Kidney glomerular epithelial cell (primary cell): ENCODE data around the gene AGFG2.

ENCODE experiments used
- DNase-seq: peaks from one replicate; lab custom pipeline; 2025; lab: John Stamatoyannopoulos, UW

The AGFG2 gene

DNA sequence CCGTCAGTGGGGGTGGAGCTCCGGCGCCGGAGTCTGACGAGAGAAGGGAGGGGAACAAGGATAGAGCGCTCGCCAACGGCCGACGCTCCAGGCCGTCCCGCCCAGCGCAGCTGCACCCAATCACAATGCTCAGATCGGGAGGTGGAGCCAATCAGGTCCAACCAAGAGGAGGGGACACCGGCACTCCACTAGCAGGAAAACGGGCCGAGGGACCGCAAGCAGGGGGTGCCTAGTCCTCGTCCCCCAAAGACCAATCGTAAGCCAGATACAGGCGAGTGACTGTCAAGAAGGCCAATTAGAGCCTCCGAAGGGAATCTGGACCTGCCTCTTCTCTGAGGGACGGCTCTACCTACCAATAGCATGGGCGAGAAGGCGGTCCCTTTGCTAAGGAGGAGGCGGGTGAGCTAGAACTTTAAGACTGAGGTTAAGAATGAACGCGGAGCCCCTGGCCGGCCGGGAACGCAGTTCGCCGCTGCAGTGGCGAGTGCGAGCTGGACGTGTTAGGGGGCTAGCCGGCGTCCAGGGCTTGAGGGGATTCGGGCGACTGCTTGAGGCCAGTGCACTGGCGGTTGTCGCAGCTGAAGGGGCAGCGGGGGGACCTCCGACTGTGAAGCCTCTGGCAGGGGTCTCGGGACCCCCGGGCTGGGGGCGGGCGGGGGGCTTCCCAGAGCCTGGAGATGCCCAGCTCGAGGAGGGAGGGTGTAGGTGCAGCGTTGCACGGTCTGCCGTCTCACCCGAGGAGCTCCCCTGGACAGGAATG is 47.4 kb downstream of the AGFG2 start, which contains the start of gene FBXO24:
TSS of gene FBXO24 (plus strand) at position 63 of the 760 bp plus-strand sequence. CDS start at position 361, 298 bp downstream.
- peak; percentile 100 for DNase-seq

DNA sequence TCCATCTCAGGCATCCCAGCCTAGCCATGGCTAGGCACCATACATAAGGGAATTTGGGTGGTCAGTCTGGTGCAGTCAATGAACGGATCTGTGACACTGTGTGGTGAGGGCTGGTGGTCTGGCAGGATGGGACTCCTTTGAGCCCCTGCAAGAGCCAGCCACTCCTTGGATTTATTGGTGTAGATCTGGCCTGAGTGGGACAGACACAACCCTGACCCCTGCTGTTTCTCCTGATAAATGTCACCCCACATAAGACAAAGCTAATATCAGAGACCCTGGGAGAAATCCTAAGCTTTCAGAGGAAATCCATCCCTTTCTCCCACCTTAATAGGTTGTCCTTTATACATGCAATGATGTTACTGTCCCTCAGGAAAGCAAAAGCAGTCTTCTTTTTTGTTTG is 49.4 kb downstream of the AGFG2 start:
- DNase-seq = no peak

- no peak for DNase-seq
These were observed 50.4 kb downstream of the AGFG2 start for GRCh38 chr7:100589341-100589947.

- no peak for DNase-seq
These were observed 51.2 kb downstream of the AGFG2 start for GRCh38 chr7:100590077-100590737.

GRCh38 chr7:100591596-100591995 is 52.6 kb downstream of the AGFG2 start:
- DNase-seq = no peak

GRCh38 chr7:100595188-100595587 is 56.2 kb downstream of the AGFG2 start:
- DNase-seq = no peak

DNA sequence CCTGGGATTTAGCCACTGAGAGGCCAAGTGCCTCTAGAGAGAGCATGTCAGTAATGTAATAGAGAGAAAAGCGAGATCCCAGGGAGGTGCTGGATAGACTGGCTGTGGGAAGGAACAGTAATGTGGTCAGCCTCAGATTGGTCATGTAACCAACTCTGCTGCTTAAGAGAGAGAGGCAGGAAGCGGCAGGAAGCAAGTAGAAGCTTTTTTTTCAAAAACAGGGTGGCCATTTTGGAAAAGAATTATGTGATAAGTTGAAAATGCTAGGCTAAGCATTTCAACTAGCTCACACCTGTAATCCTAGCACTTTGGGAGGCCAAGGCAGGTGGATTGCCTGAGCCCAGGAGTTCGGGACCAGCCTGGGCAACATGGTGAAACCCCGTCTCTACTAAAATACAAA is 59.4 kb downstream of the AGFG2 start:
- DNase-seq = no peak

DNA sequence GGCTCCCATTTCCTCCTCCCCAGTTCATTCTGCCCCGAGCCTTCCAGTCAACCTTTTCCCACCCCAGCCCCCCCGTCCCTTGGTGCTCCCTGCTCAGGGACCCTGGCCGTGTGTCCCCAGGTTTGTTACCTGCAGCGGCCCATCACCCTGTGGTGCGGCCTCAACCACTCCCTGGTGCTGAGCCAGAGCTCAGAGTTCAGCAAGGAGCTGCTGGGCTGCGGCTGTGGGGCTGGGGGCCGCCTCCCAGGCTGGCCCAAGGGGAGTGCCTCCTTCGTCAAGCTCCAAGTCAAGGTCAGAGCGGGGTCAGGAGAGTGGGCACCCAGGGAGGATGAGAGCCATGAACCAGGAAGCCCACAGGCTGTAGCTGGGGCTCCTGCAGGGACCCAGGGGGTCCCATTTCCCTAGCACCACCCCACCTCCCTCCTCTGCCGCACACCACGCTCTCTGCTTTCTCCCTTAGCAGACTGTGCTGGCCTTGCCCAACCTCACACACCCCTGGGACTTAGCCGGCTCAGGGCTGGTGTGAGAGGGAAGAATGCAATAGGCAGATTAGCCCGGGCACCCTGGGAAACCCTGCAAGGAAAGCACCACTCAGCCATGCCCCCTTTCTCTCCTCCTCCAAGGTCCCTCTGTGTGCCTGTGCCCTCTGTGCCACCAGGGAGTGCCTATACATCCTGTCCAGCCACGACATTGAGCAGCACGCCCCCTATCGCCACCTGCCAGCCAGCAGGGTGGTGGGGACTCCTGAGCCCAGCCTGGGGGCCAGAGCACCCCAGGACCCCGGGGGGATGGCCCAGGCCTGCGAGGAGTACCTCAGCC is 61.1 kb downstream of the AGFG2 start:
- DNase-seq = no peak

DNA sequence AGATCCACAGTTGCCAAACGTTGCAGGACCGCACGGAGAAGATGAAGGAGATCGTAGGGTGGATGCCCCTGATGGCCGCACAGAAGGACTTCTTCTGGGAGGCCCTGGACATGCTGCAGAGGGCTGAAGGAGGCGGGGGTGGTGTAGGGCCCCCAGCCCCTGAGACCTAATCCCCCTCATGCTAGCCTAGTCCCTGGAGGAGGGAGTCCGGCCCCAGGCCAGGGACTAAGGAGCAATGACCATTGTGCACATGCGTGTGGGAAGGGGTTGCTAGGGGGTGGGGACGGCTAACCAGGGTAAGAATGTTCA is 61.7 kb downstream of the AGFG2 start:
- DNase-seq = no peak

- no peak for DNase-seq
These were observed 64.1 kb downstream of the AGFG2 start for GRCh38 chr7:100602889-100603725.

DNA sequence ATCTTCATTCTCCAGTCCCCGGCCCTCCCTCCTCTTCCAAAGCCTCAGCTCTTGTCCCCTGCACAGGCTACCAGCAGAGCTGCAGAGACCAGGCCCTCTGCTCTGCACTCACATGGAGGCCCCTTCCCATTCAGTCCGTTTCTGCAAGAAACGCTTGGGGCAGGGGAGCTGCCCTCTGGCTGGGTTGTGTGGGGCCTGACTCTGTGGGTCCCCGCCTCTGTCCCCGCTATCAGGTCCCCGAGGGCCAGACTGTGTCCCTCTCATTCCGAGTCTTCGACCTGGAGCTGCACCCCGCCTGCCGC is 64.7 kb downstream of the AGFG2 start:
- no peak for DNase-seq

DNA sequence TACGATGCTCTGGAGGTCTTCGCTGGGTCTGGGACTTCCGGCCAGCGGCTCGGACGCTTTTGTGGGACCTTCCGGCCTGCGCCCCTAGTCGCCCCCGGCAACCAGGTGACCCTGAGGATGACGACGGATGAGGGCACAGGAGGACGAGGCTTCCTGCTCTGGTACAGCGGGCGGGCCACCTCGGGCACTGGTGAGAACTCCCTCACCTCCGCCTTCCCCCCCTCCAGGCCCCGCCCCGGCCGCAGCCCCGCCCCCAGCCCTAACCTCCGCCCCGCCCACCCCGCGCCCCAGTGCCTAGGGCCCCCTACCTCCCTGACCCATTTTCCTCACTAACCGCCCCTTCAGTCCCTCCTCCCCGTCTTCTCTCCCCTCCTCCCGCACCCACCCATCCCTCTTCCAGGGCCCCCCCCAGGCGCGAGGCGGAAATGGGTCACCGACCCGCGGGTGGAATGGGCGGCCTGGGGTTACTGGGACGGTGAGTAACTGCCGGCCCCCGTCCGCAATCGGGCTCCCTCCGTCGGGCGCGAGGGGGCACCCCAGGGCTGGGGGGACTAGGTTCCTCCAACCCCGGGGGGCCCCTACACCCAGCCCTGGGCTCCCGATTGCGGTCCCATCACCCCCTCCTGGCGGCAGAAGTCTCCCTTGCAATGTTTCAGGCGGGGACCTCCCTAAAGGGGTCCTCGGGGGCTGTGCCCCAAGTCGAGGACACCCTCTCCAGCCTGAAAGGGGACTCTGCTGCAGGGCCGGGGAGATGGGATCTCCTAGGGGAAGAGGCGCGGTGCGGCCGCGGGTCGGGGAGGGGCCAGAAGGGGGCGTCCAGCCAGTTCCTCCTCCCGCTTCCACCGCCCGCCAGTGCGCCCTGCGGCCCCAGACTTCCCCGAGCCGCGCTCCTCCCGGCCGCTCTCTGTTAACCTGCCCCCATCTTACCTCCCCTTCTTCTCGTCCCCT is 65.3 kb downstream of the AGFG2 start:
- no peak for DNase-seq

DNA sequence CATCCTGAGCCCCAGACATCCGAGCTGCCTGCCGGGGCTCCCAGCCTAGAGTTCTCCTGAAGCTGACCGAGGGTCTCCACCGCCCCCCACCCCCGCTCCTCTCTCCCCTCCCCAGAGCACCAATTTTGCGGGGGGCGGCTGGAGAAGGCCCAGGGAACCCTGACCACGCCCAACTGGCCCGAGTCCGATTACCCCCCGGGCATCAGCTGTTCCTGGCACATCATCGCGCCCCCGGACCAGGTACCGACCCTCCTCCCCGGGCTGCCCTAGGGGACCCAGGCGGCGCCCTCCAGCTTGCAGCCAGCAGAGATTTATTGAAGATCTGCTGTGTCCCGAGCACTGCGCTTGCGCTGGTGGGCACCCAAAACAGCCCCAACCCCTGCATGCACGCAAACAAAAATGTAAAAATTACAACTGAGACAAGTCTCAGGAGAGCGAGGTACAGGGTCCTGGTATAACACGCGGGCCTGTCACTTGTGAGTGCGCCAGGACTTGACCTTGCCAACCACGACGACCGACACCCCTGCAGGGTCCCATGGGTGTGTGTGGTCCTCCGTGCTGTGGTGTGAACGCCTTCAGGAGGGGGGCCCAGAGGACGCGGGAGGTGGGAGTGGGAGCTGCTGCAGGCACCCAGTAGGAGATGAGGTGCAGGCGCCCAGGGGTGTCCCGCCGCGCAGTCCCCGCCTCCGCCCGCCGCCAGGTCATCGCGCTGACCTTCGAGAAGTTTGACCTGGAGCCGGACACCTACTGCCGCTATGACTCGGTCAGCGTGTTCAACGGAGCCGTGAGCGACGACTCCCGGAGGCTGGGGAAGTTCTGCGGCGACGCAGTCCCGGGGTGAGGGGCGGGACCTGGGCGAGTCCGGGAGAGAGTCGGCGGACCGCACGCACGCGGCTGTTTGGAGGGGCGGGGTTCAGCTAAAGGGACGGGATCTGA is 66.2 kb downstream of the AGFG2 start:
- DNase-seq = no peak

DNA sequence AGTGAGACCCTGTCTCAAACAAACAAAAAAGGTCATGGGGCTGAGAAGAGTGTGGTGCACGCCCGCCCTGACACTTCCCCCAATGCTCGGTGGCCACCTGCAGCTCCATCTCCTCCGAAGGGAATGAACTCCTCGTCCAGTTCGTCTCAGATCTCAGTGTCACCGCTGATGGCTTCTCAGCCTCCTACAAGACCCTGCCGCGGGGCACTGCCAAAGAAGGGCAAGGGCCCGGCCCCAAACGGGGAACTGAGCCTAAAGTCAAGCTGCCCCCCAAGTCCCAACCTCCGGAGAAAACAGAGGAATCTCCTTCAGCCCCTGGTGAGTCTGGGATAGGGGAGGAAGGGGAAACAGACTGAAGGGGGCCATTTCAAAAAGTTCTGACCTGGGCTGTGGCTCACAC is 67.3 kb downstream of the AGFG2 start:
- DNase-seq = no peak

- peak; percentile 47 for DNase-seq
These were observed 68.1 kb downstream of the AGFG2 start for GRCh38 chr7:100607111-100607510.

DNA sequence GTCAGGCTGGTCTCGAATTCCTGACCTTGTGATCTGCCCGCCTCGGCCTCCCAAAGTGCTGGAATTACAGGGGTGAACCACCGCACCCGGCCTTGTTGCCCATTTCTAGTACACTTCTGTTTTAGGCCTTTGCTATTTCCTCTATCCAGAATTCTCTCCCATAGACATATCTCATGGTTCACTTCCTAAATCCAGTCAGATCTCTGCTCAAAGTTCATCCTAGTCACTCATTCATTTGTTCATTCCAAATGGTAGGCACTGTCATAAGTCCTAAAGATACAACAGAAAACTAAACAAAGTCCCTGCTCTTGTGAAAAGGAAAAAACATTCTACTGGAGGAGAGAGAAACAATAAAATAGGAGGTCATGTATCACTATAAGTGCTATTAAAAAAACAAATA is 71.0 kb downstream of the AGFG2 start:
- DNase-seq = no peak

DNA sequence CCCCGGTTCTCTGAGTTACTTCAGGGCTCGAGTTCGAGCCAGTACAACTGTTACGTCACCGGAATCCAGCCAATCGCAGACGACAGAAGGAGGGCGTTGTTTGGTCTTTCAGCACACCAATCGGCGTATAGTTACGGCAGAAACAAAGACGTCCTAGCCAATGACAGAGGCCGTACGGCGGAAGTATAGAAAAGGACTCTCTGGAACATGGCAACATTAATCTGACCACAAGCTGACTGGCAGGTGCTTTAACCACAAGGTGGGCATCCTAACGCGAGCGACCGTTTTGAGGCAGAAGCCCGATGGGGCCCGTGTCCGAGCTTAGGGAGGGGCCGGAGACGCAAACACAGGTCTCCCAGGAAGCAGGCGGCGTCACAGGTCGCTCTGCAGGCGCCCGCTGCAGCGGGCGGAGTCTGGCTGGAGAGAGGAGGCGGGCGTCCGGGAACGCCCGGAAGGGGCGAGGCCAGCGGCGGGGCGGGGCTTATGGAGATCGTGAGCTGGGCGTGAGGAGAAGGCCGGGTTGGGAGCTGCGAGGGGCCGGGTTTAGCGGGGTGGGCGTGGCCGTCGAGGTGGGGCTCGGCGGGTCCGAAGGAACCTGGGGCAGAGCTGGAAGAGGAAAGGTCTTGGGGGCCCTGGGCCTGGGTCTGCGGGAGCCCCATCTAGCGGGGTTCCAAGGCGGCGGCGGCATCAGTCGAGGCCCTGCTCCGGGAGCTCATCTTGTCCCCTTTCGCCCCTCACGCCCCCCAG is 73.2 kb downstream of the AGFG2 start, which contains the start of gene MOSPD3:
TSS of gene MOSPD3 (plus strand) at position 558 of the 747 bp plus-strand sequence. CDS start 252 bp downstream, outside the sequence.
- DNase-seq = peak; percentile 98

DNA sequence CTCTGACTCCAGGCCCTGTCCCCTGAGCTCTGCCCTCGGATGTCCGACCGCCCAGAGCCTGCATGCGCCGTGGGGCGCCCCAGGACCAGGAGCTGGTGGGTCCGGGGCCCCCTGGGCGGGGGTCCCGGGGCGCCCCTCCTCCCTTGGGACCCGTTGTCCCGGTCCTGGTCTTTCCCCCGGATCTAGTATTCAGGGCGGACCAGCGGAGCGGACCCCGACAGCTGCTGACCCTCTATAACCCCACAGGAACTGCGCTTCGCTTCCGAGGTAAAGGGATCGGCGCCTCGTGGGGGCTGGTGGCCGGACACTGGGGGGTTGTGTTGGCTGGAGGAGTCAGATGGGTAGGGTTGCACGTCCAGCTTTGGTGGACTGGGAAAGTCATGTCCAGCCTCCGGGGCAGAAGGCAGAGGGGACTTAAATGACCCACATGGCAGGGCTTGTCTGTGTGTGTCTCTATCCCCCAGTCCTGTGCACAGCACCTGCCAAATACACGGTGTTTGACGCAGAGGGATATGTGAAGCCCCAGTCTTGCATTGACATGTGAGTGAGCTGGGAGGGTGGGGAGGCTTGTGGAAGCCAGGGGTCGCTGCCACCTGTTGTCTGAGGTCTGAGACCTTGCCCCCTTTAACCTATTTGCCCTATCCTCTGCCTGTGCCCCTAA is 73.9 kb downstream of the AGFG2 start:
- no peak for DNase-seq
